Panc1 (cell line): ENCODE data around the gene RAPGEF5.

Source experiments
- POLR2AphosphoS5 ChIP-seq: IDR thresholded peaks from 2 replicates; pipeline ENCODE4 v1.6.1; 2012; ENCODE audit warnings: mild to moderate bottlenecking, low read depth, low read length, moderate library complexity
- TCF7L2 ChIP-seq: IDR thresholded peaks from 2 replicates; pipeline ENCODE4 v1.6.1; 2011; ENCODE audit warnings: mild to moderate bottlenecking, low read depth, low read length, inconsistent platforms
- TF ChIP-seq, protein P1 (sequence below): fragments of 450-650 bp; IDR thresholded peaks from 2 replicates; pipeline ENCODE4 v1.5.1; 2017; ENCODE audit warnings: mild to moderate bottlenecking

GRCh38 chr7:22182149-22182548 is 174.8 kb downstream of the RAPGEF5 start:
- TF ChIP-seq TCF7L2 = no peak
- TF ChIP-seq, protein P1, sequence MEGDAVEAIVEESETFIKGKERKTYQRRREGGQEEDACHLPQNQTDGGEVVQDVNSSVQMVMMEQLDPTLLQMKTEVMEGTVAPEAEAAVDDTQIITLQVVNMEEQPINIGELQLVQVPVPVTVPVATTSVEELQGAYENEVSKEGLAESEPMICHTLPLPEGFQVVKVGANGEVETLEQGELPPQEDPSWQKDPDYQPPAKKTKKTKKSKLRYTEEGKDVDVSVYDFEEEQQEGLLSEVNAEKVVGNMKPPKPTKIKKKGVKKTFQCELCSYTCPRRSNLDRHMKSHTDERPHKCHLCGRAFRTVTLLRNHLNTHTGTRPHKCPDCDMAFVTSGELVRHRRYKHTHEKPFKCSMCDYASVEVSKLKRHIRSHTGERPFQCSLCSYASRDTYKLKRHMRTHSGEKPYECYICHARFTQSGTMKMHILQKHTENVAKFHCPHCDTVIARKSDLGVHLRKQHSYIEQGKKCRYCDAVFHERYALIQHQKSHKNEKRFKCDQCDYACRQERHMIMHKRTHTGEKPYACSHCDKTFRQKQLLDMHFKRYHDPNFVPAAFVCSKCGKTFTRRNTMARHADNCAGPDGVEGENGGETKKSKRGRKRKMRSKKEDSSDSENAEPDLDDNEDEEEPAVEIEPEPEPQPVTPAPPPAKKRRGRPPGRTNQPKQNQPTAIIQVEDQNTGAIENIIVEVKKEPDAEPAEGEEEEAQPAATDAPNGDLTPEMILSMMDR = no peak
- TF ChIP-seq POLR2AphosphoS5 = no peak
